Daoy (cell line): ENCODE data around the gene DIP2C. TPM values are rescaled to one million over a fixed set of nuclear protein-coding genes. Genes with fewer than 3 reads are reported as not detected.
A peak's percentile ranks its signal among the peaks of the same experiment; 100 is the strongest.
"Not testable (repeated sequence)": the region's sequence is repeated elsewhere in the genome, so short reads cannot be mapped to it uniquely, and the experiment has no call there.

Experiments
- DNase-seq: peaks from one replicate; pipeline ENCODE4 v3.0.0-alpha.2; 2015; ENCODE audit warnings: low read depth
- total RNA-seq: library from RNA; depleted of rRNA; stranded (reverse); fragments of >200 nt; shearing (Covaris generic); gene quantifications from 2 replicates; pipeline ENCODE4 v1.2.3, GENCODE V29; 2014

Gene DIP2C
- total RNA-seq, 1 experiment from 2014 or later, result 2.7 TPM

GRCh38 chr10:374354-374753 lies 315.1 kb downstream of the DIP2C start:
- no peak for DNase-seq

- peak; percentile 19 for DNase-seq
These were observed 315.8 kb downstream of the DIP2C start for GRCh38 chr10:373526-374309.

- DNase-seq, result no peak
These were observed 316.5 kb downstream of the DIP2C start for GRCh38 chr10:373015-373414.

- DNase-seq, result no peak
These were observed 316.9 kb downstream of the DIP2C start for GRCh38 chr10:372566-372965.

GRCh38 chr10:371515-371914 lies 318.0 kb downstream of the DIP2C start:
- DNase-seq, result no peak

GRCh38 chr10:370449-370825 lies 319.0 kb downstream of the DIP2C start:
- no peak for DNase-seq

GRCh38 chr10:369684-370448 lies 319.6 kb downstream of the DIP2C start:
- DNase-seq, result no peak

GRCh38 chr10:369221-369683 lies 320.2 kb downstream of the DIP2C start:
- DNase-seq, result no peak

GRCh38 chr10:368579-369220 lies 320.8 kb downstream of the DIP2C start:
- DNase-seq, result no peak

GRCh38 chr10:368107-368506 lies 321.4 kb downstream of the DIP2C start:
- not testable (repeated sequence) for DNase-seq

GRCh38 chr10:367636-368035 lies 321.8 kb downstream of the DIP2C start:
- no peak for DNase-seq

GRCh38 chr10:366186-366585 lies 323.3 kb downstream of the DIP2C start:
- no peak for DNase-seq

- DNase-seq, result no peak
These were observed 325.1 kb downstream of the DIP2C start for GRCh38 chr10:364267-364775.

- no peak for DNase-seq
These were observed 326.3 kb downstream of the DIP2C start for GRCh38 chr10:363152-363551.

GRCh38 chr10:361203-362081 lies 328.0 kb downstream of the DIP2C start:
- no peak for DNase-seq

GRCh38 chr10:360653-361052 lies 328.8 kb downstream of the DIP2C start:
- DNase-seq, result no peak

GRCh38 chr10:359762-360161 lies 329.7 kb downstream of the DIP2C start:
- DNase-seq, result no peak

GRCh38 chr10:359093-359492 lies 330.4 kb downstream of the DIP2C start:
- no peak for DNase-seq

GRCh38 chr10:357201-357950 lies 332.1 kb downstream of the DIP2C start:
- DNase-seq, result no peak

GRCh38 chr10:356452-356851 lies 333.0 kb downstream of the DIP2C start:
- no peak for DNase-seq
